ENCODE measurements around the gene KCNMB4. TPM values are rescaled to one million over a fixed set of nuclear protein-coding genes. Genes with fewer than 3 reads are reported as not detected.

Gene KCNMB4
- total RNA-seq, 1 donor from 2014 or later, result 0.79 TPM

DNA sequence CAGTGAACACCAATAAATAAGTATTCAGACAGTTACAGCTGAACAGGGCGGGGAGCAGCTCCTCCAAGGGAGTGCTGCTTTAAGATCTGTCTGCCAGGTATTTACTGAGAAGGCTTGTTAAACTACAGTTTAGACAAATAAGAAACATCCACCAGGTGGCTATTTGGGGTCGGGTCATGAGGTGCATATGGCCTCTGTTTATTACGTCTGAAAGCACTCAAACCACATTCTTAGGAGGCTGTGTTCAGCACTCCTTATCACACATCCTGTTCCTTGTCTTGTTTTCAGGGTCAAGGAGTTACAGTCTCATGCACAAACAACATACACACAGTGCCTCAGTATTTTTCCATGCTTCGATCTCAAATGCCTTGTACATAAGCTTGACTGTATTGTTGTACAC is 78.8 kb downstream of the KCNMB4 start:
- no peak overlapping the region for H3K4me3 ChIP-seq (ENCODE audit: low read depth, low read length)
- TF ChIP-seq, protein P1, sequence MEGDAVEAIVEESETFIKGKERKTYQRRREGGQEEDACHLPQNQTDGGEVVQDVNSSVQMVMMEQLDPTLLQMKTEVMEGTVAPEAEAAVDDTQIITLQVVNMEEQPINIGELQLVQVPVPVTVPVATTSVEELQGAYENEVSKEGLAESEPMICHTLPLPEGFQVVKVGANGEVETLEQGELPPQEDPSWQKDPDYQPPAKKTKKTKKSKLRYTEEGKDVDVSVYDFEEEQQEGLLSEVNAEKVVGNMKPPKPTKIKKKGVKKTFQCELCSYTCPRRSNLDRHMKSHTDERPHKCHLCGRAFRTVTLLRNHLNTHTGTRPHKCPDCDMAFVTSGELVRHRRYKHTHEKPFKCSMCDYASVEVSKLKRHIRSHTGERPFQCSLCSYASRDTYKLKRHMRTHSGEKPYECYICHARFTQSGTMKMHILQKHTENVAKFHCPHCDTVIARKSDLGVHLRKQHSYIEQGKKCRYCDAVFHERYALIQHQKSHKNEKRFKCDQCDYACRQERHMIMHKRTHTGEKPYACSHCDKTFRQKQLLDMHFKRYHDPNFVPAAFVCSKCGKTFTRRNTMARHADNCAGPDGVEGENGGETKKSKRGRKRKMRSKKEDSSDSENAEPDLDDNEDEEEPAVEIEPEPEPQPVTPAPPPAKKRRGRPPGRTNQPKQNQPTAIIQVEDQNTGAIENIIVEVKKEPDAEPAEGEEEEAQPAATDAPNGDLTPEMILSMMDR (IDR thresholded peaks at IDR 0.05; ENCODE audit: insufficient read depth, low read length, severe bottlenecking), result no peak
- H3K27me3 ChIP-seq (ENCODE audit: control insufficient read depth, insufficient read depth, low read length), result no peaks in the 10 kb centered on the region
- no peak for FAIRE-seq
- no peak for DNase-seq (ENCODE audit: low read depth)
- no peaks in the 10 kb centered on the region for H3K36me3 ChIP-seq (ENCODE audit: control insufficient read depth, insufficient read depth, low read length)

DNA sequence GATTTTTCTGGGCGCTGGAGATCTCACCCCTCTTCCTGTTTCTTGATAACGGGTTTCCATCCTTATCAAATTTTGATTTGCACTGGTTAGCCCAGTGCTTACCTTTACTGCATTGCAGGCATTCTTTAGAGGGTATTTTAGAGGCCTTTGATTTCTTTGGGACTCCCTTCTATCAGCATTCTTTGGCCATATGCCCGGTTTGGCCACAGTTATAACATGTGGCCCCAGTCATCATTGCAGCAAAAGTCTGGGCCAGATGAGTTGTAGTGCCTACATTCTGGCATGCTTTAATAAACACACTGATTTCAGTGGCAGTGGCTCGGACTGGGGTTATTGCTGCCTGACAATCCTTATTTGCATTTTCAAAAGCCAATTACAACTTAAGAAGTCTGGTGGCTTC is 82.3 kb downstream of the KCNMB4 start:
- DNase-seq (ENCODE audit: low read depth) (no peak), FAIRE-seq (no peak)
- H3K27me3 ChIP-seq (ENCODE audit: control insufficient read depth, insufficient read depth, low read length), result no peaks in the 10 kb centered on the region
- H3K4me3 ChIP-seq (ENCODE audit: low read depth, low read length), result no peak overlapping the region
- no peaks in the 10 kb centered on the region for H3K36me3 ChIP-seq (ENCODE audit: control insufficient read depth, insufficient read depth, low read length)
- TF ChIP-seq, protein P1 (IDR thresholded peaks at IDR 0.05; ENCODE audit: insufficient read depth, low read length, severe bottlenecking), result no peak

DNA sequence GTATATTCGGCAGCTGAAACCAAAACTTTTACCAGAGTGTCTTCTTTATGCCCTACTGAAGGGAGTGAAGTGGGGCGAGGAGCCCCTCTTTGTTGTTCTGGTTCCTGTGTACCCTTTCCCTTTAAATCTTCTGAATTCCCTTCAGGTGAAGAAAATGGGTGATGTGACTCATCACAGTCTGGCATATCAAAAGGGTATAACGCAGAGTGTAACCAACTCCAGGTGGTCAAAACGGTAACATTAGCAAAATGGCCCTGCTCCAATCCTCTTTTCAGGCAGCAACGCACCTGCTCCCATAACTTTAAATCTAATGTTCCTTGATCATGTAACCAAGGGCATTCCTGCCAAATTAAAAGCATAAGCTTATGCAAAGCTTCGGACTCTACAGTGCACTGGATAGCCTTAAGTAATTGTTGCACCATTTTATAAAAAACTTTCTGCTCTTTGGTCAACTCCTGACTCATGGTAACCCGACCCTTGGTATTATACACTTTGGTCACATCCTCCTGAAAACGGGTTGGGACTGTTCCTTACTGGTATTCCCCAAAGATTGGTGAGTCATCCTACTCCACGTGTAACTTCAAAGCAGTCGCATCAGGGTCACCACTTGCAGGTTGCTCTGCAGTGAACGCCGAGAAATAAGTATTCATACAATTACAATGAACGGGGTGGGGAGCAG is 83.1 kb downstream of the KCNMB4 start:
- H3K27me3 ChIP-seq (ENCODE audit: control insufficient read depth, insufficient read depth, low read length), result no peaks in the 10 kb centered on the region
- TF ChIP-seq, protein P1 (IDR thresholded peaks at IDR 0.05; ENCODE audit: insufficient read depth, low read length, severe bottlenecking), result no peak
- DNase-seq (ENCODE audit: low read depth) (peak; percentile 93), FAIRE-seq (peak; percentile 72)
- no peaks in the 10 kb centered on the region for H3K36me3 ChIP-seq (ENCODE audit: control insufficient read depth, insufficient read depth, low read length)
- no peak overlapping the region for H3K4me3 ChIP-seq (ENCODE audit: low read depth, low read length)

DNA sequence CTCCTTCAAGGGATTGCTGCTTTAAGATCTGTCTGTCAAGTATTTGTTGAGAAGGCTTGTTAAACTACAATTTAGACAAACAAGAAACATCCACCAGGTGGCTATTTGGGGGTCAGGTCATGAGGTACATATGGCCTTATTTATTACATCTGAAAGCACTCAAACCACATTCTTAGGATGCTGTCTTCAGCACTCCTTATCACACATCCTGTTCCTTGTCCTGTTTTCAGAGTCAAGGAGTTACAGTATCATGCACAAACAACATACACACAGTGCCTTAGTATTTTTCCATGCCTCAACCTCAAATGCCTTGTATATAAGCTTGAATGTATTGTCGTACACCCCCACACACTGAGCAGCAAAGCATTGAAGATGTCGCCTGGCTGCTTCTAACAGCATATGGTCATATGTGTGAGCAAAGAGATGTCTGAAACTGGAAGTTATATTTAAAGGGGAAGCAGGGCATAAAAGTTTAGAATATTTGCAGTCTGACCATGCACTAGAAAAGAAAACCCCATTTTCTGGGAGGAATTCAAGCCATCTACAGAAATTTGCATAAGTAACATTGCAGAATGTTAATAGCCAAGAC is 83.8 kb downstream of the KCNMB4 start:
- Histone ChIP-seq H3K4me3 (ENCODE audit: low read depth, low read length) (no peak overlapping the region), H3K27me3 (ENCODE audit: control insufficient read depth, insufficient read depth, low read length) (no peaks in the 10 kb centered on the region), H3K36me3 (ENCODE audit: control insufficient read depth, insufficient read depth, low read length) (no peaks in the 10 kb centered on the region)
- FAIRE-seq, result peak; percentile 55
- no peak for DNase-seq (ENCODE audit: low read depth)
- TF ChIP-seq, protein P1 (IDR thresholded peaks at IDR 0.05; ENCODE audit: insufficient read depth, low read length, severe bottlenecking), result no peak

DNA sequence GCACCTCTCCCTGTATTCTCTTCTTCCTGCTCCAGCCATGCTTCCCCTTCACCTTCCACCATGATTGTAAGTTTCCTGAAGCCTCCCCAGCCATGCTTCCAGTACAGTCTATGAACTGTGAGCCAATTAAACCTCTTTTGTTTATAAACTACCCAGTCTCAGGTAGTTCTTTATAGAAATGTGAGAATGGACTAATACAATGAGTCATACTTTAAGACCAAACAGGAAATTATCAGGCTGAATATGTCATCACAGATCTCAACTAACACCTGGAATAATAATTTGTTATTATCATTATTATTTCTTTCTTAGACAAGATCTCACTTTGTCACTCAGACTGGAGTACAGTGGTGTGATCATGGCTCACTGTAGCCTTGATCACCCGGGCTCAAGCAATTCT is 85.4 kb downstream of the KCNMB4 start:
- TF ChIP-seq, protein P1 (IDR thresholded peaks at IDR 0.05; ENCODE audit: insufficient read depth, low read length, severe bottlenecking), result no peak
- DNase-seq (ENCODE audit: low read depth) (peak; percentile 68), FAIRE-seq (no peak)
- Histone ChIP-seq H3K4me3 (ENCODE audit: low read depth, low read length) (no peak overlapping the region), H3K27me3 (ENCODE audit: control insufficient read depth, insufficient read depth, low read length) (no peaks in the 10 kb centered on the region), H3K36me3 (ENCODE audit: control insufficient read depth, insufficient read depth, low read length) (no peaks in the 10 kb centered on the region)

Data from bronchial epithelial cell (primary cell).